GM18873 (cell line): ENCODE measurements around the gene ZFYVE28.
"Not testable (repeated sequence)": the region's sequence is repeated elsewhere in the genome, so short reads cannot be mapped to it uniquely, and the experiment has no call there.

ENCODE experiments used
- ATAC-seq: cut with Tn5 transposase; IDR thresholded peaks from one replicate; pipeline ENCODE4 v1.9.1; 2021; ENCODE audit warnings: mild to moderate bottlenecking, moderate library complexity, moderate number of reproducible peaks; ENCODE audit not compliant: unreplicated experiment, low FRiP score

ZFYVE28 gene

GRCh38 chr4:2394528-2394927, 23.9 kb downstream of the ZFYVE28 start:
- no peak for ATAC-seq

GRCh38 chr4:2393353-2394270, 24.8 kb downstream of the ZFYVE28 start:
- ATAC-seq, result no peak

GRCh38 chr4:2390784-2391421, 27.5 kb downstream of the ZFYVE28 start:
- ATAC-seq, result no peak

GRCh38 chr4:2390146-2390545, 28.3 kb downstream of the ZFYVE28 start:
- ATAC-seq, result no peak

GRCh38 chr4:2389691-2390090, 28.8 kb downstream of the ZFYVE28 start:
- no peak for ATAC-seq

GRCh38 chr4:2388429-2389182, 29.8 kb downstream of the ZFYVE28 start:
- ATAC-seq, result no peak

GRCh38 chr4:2387829-2388228, 30.6 kb downstream of the ZFYVE28 start:
- no peak for ATAC-seq

- no peak for ATAC-seq
These were observed 31.2 kb downstream of the ZFYVE28 start for GRCh38 chr4:2387218-2387617.

GRCh38 chr4:2386717-2387116, 31.7 kb downstream of the ZFYVE28 start:
- no peak for ATAC-seq

- no peak for ATAC-seq
These were observed 32.9 kb downstream of the ZFYVE28 start for GRCh38 chr4:2385516-2385915.

- no peak for ATAC-seq
These were observed 34.2 kb downstream of the ZFYVE28 start for GRCh38 chr4:2384245-2384644.

- no peak for ATAC-seq
These were observed 34.7 kb downstream of the ZFYVE28 start for GRCh38 chr4:2383760-2384159.

GRCh38 chr4:2383220-2383631, 35.2 kb downstream of the ZFYVE28 start:
- ATAC-seq, result not testable (repeated sequence)

GRCh38 chr4:2382769-2383202, 35.7 kb downstream of the ZFYVE28 start:
- ATAC-seq, result not testable (repeated sequence)

- ATAC-seq, result not testable (repeated sequence)
These were observed 37.9 kb downstream of the ZFYVE28 start for GRCh38 chr4:2380589-2380988.

GRCh38 chr4:2378898-2379297, 39.5 kb downstream of the ZFYVE28 start:
- ATAC-seq, result no peak

GRCh38 chr4:2378401-2378800, 40.0 kb downstream of the ZFYVE28 start:
- ATAC-seq, result no peak

- no peak for ATAC-seq
These were observed 41.2 kb downstream of the ZFYVE28 start for GRCh38 chr4:2377241-2377640.

GRCh38 chr4:2375427-2375826, 43.0 kb downstream of the ZFYVE28 start:
- ATAC-seq, result no peak

- no peak for ATAC-seq
These were observed 44.9 kb downstream of the ZFYVE28 start for GRCh38 chr4:2373532-2373931.

- no peak for ATAC-seq
These were observed 45.9 kb downstream of the ZFYVE28 start for GRCh38 chr4:2372488-2373030.
